ENCODE measurements around the gene NLRP12.

Gene NLRP12

GRCh38 chr19:53808710-53809125, 15.4 kb downstream of the NLRP12 start:
- H2BK15ac ChIP-seq (ENCODE audit: low read length), result no peak overlapping the region
- no peak for DNase-seq (ENCODE audit: low spot score)
- H3K4me3 ChIP-seq (ENCODE audit: low read length in 2 of 2), result no peak overlapping the region
- no peaks in the 10 kb centered on the region for H3K9me3 ChIP-seq (replicated peaks in 1 of 2; ENCODE audit: control insufficient read depth in 2 of 2, insufficient read depth in 1 of 2, low read depth in 1 of 2, low read length in 2 of 2)
- H3K27ac ChIP-seq (replicated peaks; ENCODE audit: low read length), result no peak overlapping the region
- no peak overlapping the region for H3K18ac ChIP-seq (ENCODE audit: low read length)
- no peak overlapping the region for H3K4me2 ChIP-seq (ENCODE audit: insufficient read depth, low read length, poor library complexity, severe bottlenecking)
- H3K14ac ChIP-seq (ENCODE audit: low read length), result no peak overlapping the region
- H3K9ac ChIP-seq (ENCODE audit: low read depth, low read length, poor library complexity), result no peak overlapping the region
- no peak overlapping the region for H2BK12ac ChIP-seq (ENCODE audit: low read length)
- H4K91ac ChIP-seq (ENCODE audit: low read depth, low read length, poor library complexity), result no peak overlapping the region
- no peak overlapping the region for H2AK5ac ChIP-seq (ENCODE audit: low read depth, low read length)
- no CpG with 5 or more reads among the region's 5 CpGs for WGBS, 2 donors (ENCODE audit: extremely low coverage in 2 of 2, insufficient read length in 2 of 2, insufficient replicate concordance in 1 of 2)
- H2BK5ac ChIP-seq (ENCODE audit: low read length), result no peak overlapping the region
- no peaks in the 10 kb centered on the region for H3K79me1 ChIP-seq (ENCODE audit: low read depth, low read length)
- H2AFZ ChIP-seq (ENCODE audit: low read length), result no peak overlapping the region
- no peak overlapping the region for H2BK120ac ChIP-seq (ENCODE audit: low read depth, low read length)
- no peaks in the 10 kb centered on the region for H3K36me3 ChIP-seq (replicated peaks in 1 of 2; ENCODE audit: control insufficient read depth in 2 of 2, insufficient read depth in 2 of 2, low read length in 2 of 2)
- no peak overlapping the region for H3K23ac ChIP-seq (ENCODE audit: low read depth, low read length, poor library complexity)
- no peak overlapping the region for H3K4ac ChIP-seq (ENCODE audit: low read length)
- no peaks in the 10 kb centered on the region for H3K27me3 ChIP-seq (ENCODE audit: control insufficient read depth in 3 of 3, insufficient read depth in 3 of 3, low read depth in 1 of 3, low read length in 3 of 3)
- no peak overlapping the region for H4K8ac ChIP-seq (ENCODE audit: low read depth, low read length)
- no peaks in the 10 kb centered on the region for H3K4me1 ChIP-seq (ENCODE audit: control insufficient read depth in 2 of 2, insufficient read depth in 1 of 2, low read depth in 1 of 2, low read length in 2 of 2)

GRCh38 chr19:53801257-53801656, 22.9 kb downstream of the NLRP12 start:
- H3K36me3 ChIP-seq (replicated peaks in 1 of 2; ENCODE audit: control insufficient read depth in 2 of 2, insufficient read depth in 2 of 2, low read length in 2 of 2), result no peaks in the 10 kb centered on the region
- no peak overlapping the region for H2BK12ac ChIP-seq (ENCODE audit: low read length)
- WGBS, 2 donors (ENCODE audit: extremely low coverage in 2 of 2, insufficient read length in 2 of 2, insufficient replicate concordance in 1 of 2), result no CpG with 5 or more reads among the region's 9 CpGs
- no peaks in the 10 kb centered on the region for H3K79me1 ChIP-seq (ENCODE audit: low read depth, low read length)
- H2AK5ac ChIP-seq (ENCODE audit: low read depth, low read length), result no peak overlapping the region
- H2AFZ ChIP-seq (ENCODE audit: low read length), result no peak overlapping the region
- H2BK15ac ChIP-seq (ENCODE audit: low read length), result no peak overlapping the region
- H2BK5ac ChIP-seq (ENCODE audit: low read length), result peak overlapping the region; percentile 87
- H2BK120ac ChIP-seq (ENCODE audit: low read depth, low read length), result no peak overlapping the region
- H3K9ac ChIP-seq (ENCODE audit: low read depth, low read length, poor library complexity), result no peak overlapping the region
- no peaks in the 10 kb centered on the region for H3K9me3 ChIP-seq (replicated peaks in 1 of 2; ENCODE audit: control insufficient read depth in 2 of 2, insufficient read depth in 1 of 2, low read depth in 1 of 2, low read length in 2 of 2)
- peak overlapping the region; percentile 80 for H3K18ac ChIP-seq (ENCODE audit: low read length)
- no peak overlapping the region for H3K4me2 ChIP-seq (ENCODE audit: insufficient read depth, low read length, poor library complexity, severe bottlenecking)
- no peak overlapping the region for H4K91ac ChIP-seq (ENCODE audit: low read depth, low read length, poor library complexity)
- H3K4ac ChIP-seq (ENCODE audit: low read length), result no peak overlapping the region
- H3K27ac ChIP-seq (replicated peaks; ENCODE audit: low read length), result no peak overlapping the region
- H4K8ac ChIP-seq (ENCODE audit: low read depth, low read length), result no peak overlapping the region
- no peak overlapping the region for H3K14ac ChIP-seq (ENCODE audit: low read length)
- DNase-seq (ENCODE audit: low spot score), result no peak
- no peaks in the 10 kb centered on the region for H3K27me3 ChIP-seq (ENCODE audit: control insufficient read depth in 3 of 3, insufficient read depth in 3 of 3, low read depth in 1 of 3, low read length in 3 of 3)
- H3K23ac ChIP-seq (ENCODE audit: low read depth, low read length, poor library complexity), result peak overlapping the region; percentile 91
- H3K4me3 ChIP-seq (ENCODE audit: low read length in 2 of 2), result no peak overlapping the region
- H3K4me1 ChIP-seq (ENCODE audit: control insufficient read depth in 2 of 2, insufficient read depth in 1 of 2, low read depth in 1 of 2, low read length in 2 of 2), result no peaks in the 10 kb centered on the region

GRCh38 chr19:53795019-53795418, 29.1 kb downstream of the NLRP12 start:
- no peak overlapping the region for H2AK5ac ChIP-seq (ENCODE audit: low read depth, low read length)
- H3K18ac ChIP-seq (ENCODE audit: low read length), result no peak overlapping the region
- H4K91ac ChIP-seq (ENCODE audit: low read depth, low read length, poor library complexity), result no peak overlapping the region
- H2BK12ac ChIP-seq (ENCODE audit: low read length), result no peak overlapping the region
- no peak overlapping the region for H2BK5ac ChIP-seq (ENCODE audit: low read length)
- no peak overlapping the region for H2BK15ac ChIP-seq (ENCODE audit: low read length)
- H3K4me2 ChIP-seq (ENCODE audit: insufficient read depth, low read length, poor library complexity, severe bottlenecking), result no peak overlapping the region
- no peak overlapping the region for H2AFZ ChIP-seq (ENCODE audit: low read length)
- H3K4me1 ChIP-seq (ENCODE audit: control insufficient read depth in 2 of 2, insufficient read depth in 1 of 2, low read depth in 1 of 2, low read length in 2 of 2), result no peaks in the 10 kb centered on the region
- H3K4ac ChIP-seq (ENCODE audit: low read length), result no peak overlapping the region
- no peak overlapping the region for H3K27ac ChIP-seq (replicated peaks; ENCODE audit: low read length)
- H4K8ac ChIP-seq (ENCODE audit: low read depth, low read length), result no peak overlapping the region
- no peaks in the 10 kb centered on the region for H3K27me3 ChIP-seq (ENCODE audit: control insufficient read depth in 3 of 3, insufficient read depth in 3 of 3, low read depth in 1 of 3, low read length in 3 of 3)
- no peaks in the 10 kb centered on the region for H3K79me1 ChIP-seq (ENCODE audit: low read depth, low read length)
- no CpG with 5 or more reads among the region's 4 CpGs for WGBS, 2 donors (ENCODE audit: extremely low coverage in 2 of 2, insufficient read length in 2 of 2, insufficient replicate concordance in 1 of 2)
- no peaks in the 10 kb centered on the region for H3K36me3 ChIP-seq (replicated peaks in 1 of 2; ENCODE audit: control insufficient read depth in 2 of 2, insufficient read depth in 2 of 2, low read length in 2 of 2)
- H3K4me3 ChIP-seq (ENCODE audit: low read length in 2 of 2), result no peak overlapping the region
- no peak overlapping the region for H2BK120ac ChIP-seq (ENCODE audit: low read depth, low read length)
- no peaks in the 10 kb centered on the region for H3K9me3 ChIP-seq (replicated peaks in 1 of 2; ENCODE audit: control insufficient read depth in 2 of 2, insufficient read depth in 1 of 2, low read depth in 1 of 2, low read length in 2 of 2)
- H3K9ac ChIP-seq (ENCODE audit: low read depth, low read length, poor library complexity), result no peak overlapping the region
- no peak overlapping the region for H3K14ac ChIP-seq (ENCODE audit: low read length)
- no peak for DNase-seq (ENCODE audit: low spot score)
- H3K23ac ChIP-seq (ENCODE audit: low read depth, low read length, poor library complexity), result no peak overlapping the region

- H2BK120ac ChIP-seq (ENCODE audit: low read depth, low read length), result no peak overlapping the region
- no peak overlapping the region for H4K91ac ChIP-seq (ENCODE audit: low read depth, low read length, poor library complexity)
- peak overlapping the region; percentile 11 for H3K18ac ChIP-seq (ENCODE audit: low read length)
- no peaks in the 10 kb centered on the region for H3K27me3 ChIP-seq (ENCODE audit: control insufficient read depth in 3 of 3, insufficient read depth in 3 of 3, low read depth in 1 of 3, low read length in 3 of 3)
- H3K27ac ChIP-seq (replicated peaks; ENCODE audit: low read length), result no peak overlapping the region
- H3K9me3 ChIP-seq (replicated peaks in 1 of 2; ENCODE audit: control insufficient read depth in 2 of 2, insufficient read depth in 1 of 2, low read depth in 1 of 2, low read length in 2 of 2), result no peaks in the 10 kb centered on the region
- H2BK12ac ChIP-seq (ENCODE audit: low read length), result no peak overlapping the region
- no CpG with 5 or more reads among the region's 10 CpGs for WGBS, 2 donors (ENCODE audit: extremely low coverage in 2 of 2, insufficient read length in 2 of 2, insufficient replicate concordance in 1 of 2)
- H2BK15ac ChIP-seq (ENCODE audit: low read length), result peak overlapping the region; percentile 30
- H2BK5ac ChIP-seq (ENCODE audit: low read length), result no peak overlapping the region
- no peak overlapping the region for H3K4ac ChIP-seq (ENCODE audit: low read length)
- peak; percentile 88 for DNase-seq (ENCODE audit: low spot score)
- H2AK5ac ChIP-seq (ENCODE audit: low read depth, low read length), result no peak overlapping the region
- no peak overlapping the region for H3K9ac ChIP-seq (ENCODE audit: low read depth, low read length, poor library complexity)
- no peak overlapping the region for H3K4me2 ChIP-seq (ENCODE audit: insufficient read depth, low read length, poor library complexity, severe bottlenecking)
- no peak overlapping the region for H4K8ac ChIP-seq (ENCODE audit: low read depth, low read length)
- H3K14ac ChIP-seq (ENCODE audit: low read length), result no peak overlapping the region
- H3K4me1 ChIP-seq (ENCODE audit: control insufficient read depth in 2 of 2, insufficient read depth in 1 of 2, low read depth in 1 of 2, low read length in 2 of 2), result no peaks in the 10 kb centered on the region
- H3K79me1 ChIP-seq (ENCODE audit: low read depth, low read length), result no peaks in the 10 kb centered on the region
- H3K23ac ChIP-seq (ENCODE audit: low read depth, low read length, poor library complexity), result peak overlapping the region; percentile 52
- no peaks in the 10 kb centered on the region for H3K36me3 ChIP-seq (replicated peaks in 1 of 2; ENCODE audit: control insufficient read depth in 2 of 2, insufficient read depth in 2 of 2, low read length in 2 of 2)
- H2AFZ ChIP-seq (ENCODE audit: low read length), result no peak overlapping the region
- no peak overlapping the region for H3K4me3 ChIP-seq (ENCODE audit: low read length in 2 of 2)
Observed at GRCh38 chr19:53792721-53793433, 31.2 kb downstream of the NLRP12 start.

Measured in neuronal stem cell (in vitro differentiated cells).